Iris pigment epithelial cell (primary cell): Measurements from ENCODE around the gene GRHL1.

Experiments used
- DNase-seq: peaks from one replicate; pipeline ENCODE4 v3.0.0-alpha.2; 2011; ENCODE audit warnings: low read depth

The GRHL1 gene

DNA sequence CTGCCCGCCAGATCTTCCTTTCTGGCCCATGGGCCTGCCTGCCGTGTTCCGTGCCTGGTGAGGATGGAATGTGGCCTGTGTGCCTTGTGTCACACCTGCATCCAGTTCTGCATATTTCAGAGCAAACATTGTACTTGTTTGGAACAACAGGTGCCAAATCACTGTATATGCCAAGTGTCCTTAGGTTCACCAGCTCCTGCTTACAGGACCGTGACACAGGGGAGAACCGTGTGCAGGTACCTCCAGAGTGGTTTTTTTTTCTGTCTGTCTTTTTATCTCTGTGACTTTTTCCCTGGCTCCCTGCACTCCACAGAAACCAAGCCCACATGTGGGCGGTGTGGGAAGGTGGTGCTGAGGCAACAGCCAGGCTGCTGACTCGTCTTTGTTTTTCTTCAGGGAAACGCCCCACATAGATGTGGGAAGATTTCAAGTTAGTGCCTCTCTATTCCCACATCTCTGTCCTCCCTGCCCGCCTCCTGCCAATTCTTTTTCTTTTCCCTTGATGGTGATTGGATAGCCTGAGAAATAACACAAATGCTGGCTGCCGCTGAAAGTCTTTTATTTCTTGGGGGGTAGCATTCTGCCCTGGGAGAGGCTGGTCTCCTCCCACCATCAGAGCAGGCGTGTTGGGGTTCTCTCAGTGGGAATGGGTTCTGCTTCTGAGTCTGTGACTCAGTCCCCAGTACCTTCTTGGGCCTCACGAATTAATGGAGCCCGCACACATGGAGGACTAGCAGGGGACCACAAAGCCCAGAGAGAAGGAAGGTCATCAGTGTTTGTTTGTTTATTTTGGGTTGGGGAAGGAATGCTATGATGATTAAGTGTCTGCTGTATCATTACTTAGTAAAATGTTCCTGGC is 21.4 kb downstream of the GRHL1 start:
- peak; percentile 73 for DNase-seq

DNA sequence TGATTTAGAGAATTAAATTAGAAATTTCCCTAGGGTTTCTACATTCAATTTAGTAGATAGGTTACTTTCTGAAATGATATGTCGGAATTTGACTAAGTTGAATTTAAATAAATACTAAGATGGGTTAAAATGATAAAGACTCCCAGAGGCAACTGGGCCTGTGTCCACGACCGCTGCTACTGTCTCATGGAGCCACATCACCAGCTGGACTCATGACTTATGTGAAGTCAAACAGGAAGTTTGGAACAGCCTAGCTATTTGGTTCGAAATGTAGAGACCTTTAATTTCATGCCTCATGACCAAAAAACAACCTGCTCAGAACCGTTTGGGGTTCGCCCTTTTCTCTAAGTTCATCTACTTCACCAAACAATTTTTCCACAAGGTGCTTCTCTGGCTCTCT is 22.2 kb downstream of the GRHL1 start:
- no peak for DNase-seq

DNA sequence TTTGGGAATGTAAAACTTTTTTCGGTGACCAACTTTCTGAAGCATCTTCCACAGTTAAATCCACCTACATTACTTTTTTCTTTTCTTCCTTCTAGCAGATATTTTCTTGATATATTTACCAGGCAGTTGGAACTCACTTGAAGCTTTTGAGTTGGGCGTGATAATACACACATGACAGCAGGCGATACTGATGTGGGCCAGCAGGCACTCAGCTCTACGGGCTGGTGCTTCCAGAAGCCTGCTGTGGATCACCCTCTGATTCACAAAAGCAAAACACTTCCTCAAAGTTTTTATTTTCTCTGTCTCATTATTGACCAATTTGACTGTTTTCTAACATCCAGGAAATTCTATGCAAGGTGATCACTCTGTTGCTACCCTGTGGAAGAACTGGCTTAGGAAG is 22.9 kb downstream of the GRHL1 start:
- no peak for DNase-seq

DNA sequence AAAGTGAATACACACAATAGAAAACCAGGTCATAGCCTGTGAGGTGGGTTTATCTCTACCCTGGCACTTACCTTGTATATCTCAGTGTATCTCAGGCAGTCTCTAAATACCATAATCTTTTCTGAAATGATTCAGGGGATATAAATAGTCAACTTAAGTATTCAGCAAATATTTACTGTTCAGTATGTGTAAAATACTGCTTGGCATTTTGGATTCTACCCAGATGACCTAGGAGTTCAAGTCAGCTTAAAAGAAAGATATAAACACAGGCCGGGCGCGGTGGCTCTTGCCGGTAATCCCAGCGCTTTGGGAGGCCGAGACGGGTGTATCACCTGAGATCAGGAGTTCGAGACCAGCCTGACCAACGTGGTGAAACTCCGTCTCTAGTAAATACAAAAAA is 23.8 kb downstream of the GRHL1 start:
- peak; percentile 83 for DNase-seq

DNA sequence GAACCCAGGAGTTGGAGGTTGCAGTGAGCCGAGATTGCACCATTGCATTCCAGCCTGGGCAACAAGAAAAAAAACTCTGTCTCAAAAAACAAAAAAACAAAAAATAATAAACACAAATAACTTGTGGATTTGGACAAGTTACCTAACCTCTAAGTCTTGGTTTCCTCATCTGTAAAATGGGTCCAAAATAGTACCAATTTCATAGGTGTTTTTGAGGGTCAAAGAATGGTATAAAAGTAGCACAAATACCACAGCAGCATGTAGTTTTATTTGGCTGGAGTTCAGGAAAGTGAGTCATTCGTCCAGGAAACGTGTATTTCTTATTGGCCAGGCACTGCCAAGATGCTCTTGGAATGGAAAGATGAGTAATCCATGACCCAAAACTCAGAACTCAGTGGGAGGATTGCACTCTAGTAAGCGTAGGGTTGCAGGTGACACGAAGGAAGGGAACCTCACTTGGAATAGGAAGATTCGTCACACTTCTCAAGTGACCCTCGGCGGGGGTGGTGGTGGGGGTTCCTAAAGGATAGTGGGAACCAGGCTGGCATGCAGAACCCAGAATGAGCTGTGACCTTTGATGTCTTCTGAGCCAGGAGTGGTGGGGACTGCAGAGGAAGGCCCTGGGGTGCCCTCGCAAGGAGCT is 24.4 kb downstream of the GRHL1 start:
- peak; percentile 98 for DNase-seq

DNA sequence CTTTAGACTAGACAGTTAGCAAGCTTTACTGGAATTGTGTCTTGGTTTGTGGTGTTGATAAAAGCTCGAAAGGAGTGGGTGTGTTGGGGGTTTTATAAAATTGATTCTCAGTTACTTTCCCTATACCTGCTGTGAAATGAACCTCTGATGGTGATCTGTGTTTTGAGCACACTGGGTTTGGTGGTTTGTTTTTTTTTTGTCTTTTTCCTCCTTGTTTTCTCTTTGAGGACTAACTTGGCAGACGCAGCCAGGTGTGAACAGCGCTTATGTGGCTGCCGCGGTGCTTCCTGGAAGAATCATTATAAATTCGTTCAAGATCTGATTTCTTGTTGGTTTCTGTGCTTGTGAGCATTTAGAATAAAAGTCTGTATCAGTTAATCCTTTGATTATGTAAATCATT is 28.5 kb downstream of the GRHL1 start:
- no peak for DNase-seq

DNA sequence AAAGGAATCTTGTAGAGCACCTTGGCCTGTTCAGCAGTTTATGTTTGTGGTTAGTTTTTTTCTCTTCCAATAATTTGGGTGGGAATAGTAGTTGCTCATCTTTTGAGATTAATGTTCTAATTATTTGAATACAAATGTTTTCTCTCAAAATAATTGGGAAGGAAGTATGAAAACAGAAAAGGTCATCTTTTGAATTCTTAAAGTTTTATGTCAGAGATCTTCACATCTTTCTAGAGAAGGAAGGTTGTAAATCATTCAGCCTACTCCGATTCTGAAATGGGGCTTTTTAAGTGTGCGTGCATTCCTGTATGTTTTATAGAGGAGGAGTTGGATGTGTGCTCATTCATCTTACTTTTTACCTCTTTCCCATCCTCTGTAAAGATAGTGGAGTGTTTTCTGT is 29.0 kb downstream of the GRHL1 start:
- DNase-seq = no peak

DNA sequence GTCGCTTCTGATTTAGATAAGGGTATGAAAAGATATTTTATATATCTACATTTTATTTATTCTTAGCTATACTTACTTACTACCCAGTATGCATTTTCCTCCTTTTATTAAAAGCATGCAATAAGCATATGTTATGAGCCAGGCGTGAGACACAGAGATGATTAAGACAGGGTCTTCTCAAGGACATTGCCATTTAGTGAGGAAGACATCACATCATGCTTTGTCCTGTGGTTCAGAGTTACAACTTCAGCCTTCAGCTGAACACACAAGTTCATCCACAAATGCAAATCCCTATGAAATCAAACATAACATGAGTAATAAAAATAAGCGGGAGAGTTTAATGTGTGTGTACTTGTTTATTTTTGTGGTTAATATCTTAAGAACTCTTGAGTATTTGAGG is 30.2 kb downstream of the GRHL1 start:
- peak; percentile 49 for DNase-seq

DNA sequence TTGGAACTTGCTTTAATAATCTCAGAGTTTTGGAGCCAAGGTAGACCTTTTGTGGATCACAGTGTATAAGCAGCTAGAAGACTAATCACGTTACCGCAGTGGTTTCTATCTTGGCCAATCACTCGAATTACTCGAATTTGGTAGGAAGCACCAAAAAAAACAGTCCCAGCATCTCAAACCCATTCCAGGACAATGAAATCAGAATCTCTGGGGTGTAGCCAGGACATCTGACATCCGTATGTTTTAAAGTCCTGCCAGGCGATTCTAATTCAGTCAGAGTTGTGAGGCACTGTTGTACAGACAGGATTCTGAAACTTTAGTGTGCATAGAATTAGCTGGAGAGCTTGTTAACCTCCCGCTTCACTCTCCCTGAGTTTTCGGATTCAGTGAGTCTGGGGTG is 30.8 kb downstream of the GRHL1 start:
- peak; percentile 82 for DNase-seq

DNA sequence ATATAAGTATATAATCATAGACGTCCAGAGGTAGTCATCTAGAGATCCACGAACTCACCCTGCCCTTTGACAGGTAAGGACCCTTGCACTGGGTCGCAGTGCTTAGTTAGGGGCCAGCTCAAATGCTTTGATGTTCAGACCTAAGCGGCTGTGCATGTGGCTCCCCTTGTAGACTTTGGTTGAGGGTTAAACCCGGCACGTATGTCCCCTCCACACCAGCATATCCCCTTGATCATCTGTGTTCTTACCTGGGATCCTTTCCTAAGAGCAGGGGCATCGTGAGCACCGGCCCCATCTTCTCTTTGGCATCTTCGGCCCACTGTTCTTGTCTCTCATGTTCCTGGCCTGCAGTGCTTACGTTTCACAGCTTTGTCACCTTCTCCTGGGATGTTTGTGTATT is 31.4 kb downstream of the GRHL1 start:
- DNase-seq = no peak

DNA sequence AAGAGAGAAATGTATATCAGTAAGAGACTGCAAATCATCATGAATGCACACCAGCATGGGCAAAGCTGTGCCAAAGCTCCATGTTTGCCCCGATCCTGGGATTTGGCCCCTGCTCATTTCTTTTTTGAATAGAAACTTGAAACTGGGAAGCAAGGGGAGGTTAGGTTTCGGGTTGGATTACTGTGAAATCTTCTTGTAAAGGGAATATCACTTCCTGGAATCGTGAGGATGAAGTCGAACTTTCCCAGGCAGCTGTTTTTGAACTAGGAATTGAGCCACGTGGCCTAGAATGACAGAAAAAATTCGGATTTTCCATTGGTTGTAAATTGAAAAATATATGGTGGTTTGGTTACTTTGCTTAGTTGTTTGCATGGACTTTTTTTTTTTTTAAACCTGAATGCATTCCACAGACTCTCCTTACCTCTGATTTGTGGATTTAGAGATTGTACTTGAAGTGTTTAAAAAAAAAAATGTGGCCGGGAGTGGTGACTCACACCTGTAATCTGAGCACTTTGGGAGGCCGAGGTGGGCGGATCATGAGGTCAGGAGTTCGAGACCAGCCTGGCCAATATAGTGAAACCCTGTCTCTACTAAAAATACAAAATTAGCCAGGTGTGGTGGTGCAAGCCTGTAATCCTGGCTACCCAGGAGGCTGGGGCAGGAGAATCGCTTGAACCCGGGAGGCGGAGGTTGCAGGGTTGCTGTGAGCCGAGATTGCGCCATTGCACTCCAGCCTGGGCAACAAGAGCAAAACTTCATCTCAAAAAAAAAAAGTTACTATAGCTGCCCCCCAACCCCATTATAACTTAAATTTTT is 32.1 kb downstream of the GRHL1 start:
- DNase-seq = peak; percentile 60

DNA sequence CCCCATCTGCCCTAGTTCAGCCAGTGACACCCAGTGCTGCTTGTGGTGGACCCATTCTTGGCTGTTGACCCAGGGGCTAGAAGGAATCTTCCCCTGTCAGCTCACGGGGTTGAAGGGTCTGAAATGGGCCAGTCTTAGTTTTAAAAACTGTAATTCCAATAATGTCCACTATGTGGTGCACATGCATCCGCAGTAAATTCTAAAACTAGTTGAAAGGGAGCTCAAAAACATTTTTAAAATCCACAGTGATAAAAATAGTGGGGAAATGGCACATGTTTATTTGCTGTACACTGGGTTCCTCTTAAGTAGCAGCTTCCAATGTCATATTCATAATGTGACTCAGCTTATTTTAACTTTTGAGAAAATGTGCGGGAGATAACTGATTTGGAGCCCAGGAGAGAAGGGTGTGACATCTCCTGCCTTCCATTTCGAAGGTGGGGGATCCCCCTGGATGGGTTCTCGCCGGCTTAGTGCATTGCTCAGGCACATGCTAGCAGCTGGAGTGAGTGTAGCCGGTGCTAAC is 32.8 kb downstream of the GRHL1 start:
- DNase-seq = peak; percentile 39

DNA sequence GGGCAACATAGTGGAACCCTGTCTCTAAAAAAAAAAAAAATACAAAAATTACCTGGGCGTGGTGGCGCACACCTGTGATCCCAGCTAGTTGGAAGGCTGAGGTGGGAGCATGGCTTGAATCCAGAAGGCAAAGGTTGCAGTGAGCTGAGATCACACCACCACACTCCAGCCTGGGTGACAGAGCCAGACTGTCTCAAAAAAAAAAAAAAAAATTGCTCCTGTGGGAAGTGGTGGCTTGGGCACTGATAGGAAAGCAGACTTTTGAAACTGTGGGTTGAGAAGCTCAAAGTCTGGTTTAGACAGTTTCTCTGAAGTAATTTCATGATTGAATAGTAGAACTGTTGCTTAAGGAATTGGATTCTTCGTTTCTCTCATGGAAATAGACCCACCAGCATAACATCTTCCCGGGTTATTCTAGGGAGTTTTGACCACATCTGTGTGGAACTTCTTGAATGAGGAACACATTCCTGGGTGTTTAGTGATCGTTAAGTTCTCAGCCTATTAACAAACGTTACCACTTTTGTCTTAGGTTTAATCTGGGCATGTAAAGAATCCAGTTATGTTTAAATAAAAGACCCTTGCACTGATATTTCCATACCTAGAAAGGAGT is 33.5 kb downstream of the GRHL1 start:
- DNase-seq = peak; percentile 26

DNA sequence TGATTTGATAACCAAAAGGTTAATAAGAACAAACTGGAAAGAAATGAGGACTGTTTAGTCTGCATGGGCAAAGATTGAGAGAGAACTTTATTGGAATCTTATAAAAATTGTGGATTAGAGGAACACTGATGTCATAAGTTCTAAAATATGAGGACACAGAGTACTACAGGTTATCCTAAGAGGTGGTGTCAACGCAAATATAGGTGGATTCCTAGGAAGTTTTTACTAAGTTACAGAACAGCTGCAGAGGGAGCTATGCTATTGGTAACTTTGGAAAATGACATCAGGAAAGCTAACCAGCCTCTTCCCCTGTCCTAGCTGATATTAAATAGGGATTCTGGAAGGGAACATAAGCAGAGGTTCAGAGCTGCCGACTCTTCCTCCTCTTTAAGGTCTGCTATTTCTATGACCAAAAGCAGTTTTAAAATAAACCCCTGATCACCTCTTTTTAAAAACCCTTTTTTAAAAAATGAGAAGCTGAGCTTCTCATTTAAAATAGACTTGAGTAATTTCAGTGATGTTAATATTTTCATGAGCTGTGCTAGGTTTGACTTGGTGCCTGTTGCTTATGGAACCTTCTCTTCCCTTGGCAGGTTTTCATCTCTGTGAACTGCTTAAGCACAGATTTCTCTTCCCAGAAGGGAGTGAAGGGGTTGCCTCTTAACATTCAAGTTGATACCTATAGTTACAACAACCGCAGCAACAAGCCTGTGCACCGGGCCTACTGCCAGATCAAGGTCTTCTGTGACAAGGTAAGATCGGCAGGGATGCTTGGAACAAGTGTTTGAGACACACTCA is 34.2 kb downstream of the GRHL1 start:
- DNase-seq = no peak

DNA sequence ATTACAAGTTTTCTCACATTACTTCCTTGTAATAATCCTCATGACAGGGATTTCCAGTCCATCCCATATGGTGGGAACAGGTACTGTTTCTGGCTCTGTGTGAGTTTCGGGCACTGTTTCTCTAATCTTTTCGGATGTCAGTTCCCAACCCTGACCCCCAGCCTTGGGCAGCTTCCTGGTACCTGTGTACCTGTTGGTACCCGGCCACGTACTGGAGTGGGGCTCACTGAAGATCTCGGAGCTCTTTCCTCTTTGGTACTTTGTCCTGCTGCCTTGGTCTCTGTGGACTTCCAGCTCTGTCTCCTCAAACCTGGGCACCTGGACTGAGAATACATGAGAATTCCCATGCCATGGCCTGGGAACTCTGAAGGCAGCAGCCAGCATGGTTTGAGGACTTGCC is 36.8 kb downstream of the GRHL1 start:
- no peak for DNase-seq

DNA sequence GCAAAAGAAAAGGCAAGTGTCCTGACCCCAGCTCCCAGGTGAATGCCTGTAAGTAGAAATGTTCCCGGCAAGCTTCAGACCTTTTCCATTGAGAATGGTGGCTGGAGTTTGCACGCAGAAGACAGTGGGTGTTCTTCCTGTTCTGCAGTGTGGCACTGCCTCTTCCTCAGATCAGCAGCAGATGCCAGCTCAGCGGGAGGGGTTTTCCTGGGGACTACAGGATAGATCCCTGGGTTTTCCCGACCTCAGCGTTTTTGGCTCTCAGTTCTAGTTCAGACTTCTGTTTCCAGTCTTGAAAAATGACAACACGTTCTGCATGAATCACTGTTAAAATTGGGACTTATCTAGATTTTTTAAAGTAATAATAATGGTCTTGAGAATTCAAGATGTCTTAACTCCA is 39.2 kb downstream of the GRHL1 start:
- no peak for DNase-seq

DNA sequence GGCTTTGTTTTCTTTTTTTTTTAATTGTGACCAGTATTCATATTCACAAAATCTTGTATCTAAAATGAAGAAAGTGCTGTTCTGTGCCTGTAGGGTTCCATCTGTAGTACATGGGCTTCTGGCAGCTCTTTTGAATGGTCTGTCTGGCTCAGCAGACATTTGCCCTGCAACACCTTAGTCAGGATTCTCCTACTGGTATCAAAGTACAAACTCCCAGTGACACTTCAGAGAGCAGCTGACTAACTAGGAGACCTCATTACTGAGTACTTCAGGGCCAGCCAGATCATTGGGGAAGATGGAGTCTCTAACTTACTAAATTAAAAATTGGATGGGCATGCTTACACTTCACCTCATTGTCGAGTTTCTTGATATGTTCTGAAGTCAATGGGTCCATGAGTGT is 39.7 kb downstream of the GRHL1 start:
- no peak for DNase-seq

DNA sequence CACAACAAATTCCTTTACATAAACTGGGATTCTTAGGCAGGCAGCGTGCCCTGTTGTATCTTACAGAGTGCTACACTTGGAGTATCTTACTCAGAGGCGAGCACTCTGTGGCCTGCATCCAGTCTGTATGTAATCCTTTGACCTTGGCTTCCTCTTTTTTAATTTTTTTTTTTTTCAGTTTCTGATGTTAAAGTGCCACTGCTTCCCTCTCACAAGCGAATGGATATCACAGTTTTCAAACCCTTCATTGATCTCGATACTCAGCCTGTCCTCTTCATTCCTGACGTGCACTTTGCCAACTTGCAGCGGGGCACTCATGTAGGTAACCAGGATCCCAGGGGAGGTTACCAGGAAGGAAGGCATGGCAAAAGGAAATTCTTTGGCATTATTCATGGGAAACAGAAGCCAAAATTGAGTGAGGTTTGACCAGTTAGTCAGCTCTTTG is 40.4 kb downstream of the GRHL1 start:
- DNase-seq = no peak

DNA sequence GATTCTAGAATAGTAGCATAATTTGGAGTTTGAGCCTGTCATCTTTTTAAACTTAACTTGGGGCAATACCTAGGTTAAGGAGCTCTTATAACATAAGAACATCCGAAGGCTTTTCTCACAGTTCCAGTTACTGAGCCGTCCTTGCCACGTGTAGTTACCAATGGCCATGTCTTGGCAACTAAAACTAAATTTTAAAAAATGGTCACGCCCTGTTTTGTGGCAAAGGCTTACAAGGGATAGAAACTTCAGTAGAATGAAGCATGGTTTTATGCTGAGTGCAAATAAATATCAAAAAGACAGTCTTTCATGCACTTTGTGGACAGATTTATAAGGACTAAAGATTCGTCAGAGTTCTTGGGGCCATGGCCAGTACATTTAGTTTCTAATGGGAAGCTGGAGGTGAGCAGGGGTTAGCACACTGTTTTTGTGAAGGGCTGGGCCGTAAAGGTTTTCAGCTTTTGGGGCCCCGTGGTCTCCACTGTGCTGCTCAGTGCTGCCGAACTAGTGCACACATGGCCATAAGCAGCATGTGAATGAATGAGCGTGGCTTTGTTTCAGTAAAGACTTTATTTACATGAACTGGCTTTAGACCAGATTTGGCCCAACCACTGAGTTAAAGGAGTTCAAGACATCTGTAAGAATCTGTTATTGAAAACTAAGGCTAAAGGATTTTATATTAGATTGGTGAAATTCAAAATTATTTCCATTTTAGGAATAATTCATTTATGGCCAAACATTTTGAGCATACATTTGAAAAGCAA is 41.1 kb downstream of the GRHL1 start:
- DNase-seq = no peak

DNA sequence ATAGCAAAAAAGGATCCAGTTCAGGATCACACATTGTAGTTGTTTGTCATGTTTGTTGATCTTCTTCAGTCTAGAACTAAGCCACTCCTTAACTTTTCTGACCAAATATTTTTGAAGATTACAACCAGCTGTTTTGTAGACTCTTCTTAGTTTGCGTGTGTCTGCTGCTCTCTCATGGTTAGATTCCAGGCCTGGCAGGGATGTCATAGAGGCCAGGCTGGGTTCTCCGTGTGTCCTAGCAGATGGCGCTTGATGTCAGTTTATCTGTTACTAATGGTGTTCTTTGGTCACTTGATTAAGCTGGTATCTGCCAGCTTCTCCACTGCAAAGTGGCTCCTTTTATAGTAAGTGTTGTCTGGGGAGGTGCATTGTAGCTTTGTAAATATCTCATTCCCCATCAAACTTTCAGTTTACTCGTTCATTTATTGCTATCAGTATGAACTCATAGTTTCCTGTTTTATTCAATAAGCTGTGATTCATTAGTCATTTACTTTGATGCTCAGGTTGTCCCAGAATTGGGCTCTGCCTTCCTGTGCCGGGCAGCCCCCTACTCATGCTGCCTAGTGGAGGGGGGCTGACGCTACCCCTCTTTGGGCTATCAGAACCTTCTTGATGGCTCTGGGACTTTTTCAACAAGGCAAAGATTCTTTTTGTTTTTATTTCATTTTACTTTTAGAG is 42.1 kb downstream of the GRHL1 start:
- DNase-seq = no peak
